AG04450 (cell line): ENCODE results near the gene OTOR. TPM values are rescaled to one million over a fixed set of nuclear protein-coding genes. Genes with fewer than 3 reads are reported as not detected.
A peak's percentile ranks its signal among the peaks of the same experiment; 100 is the strongest.

Experiments used
- CTCF ChIA-PET: fragments of 300-600, 350-600 bp; formaldehyde crosslinking; extraction: SDS; loops from one replicate; lab custom pipeline; 2022; ENCODE audit warnings: antibody characterized with exemption, inconsistent platforms; lab: Charles Lee
- POLR2A ChIA-PET: fragments of 350-600 bp; formaldehyde crosslinking; extraction: SDS; loops from one replicate; lab custom pipeline; 2021; ENCODE audit warnings: antibody characterized with exemption, inconsistent platforms; lab: Yijun Ruan, JAX
- DNase-seq: peaks from one replicate; pipeline ENCODE4 v3.0.0-alpha.2; 2011; ENCODE audit warnings: low read depth, low spot score
- H3K27ac ChIP-seq: one replicate; pipeline ENCODE4 v1.5.1; 2012; ENCODE audit warnings: low read depth, low read length, control low read depth
- H3K27me3 ChIP-seq: one replicate; pipeline ENCODE4 v1.6.0; 2012; ENCODE audit warnings: low read length; ENCODE audit not compliant: control insufficient read depth, insufficient read depth
- H3K4me3 ChIP-seq: 2 replicates; pipeline ENCODE4 v1.5.1; 2011; ENCODE audit warnings: mild to moderate bottlenecking, low read depth, low read length, control low read depth
- H3K9me3 ChIP-seq: 2 replicates; pipeline ENCODE4 v1.5.1; 2012; ENCODE audit warnings: low read length; ENCODE audit not compliant: control insufficient read depth, insufficient read depth
- CTCF ChIP-seq: IDR thresholded peaks from 2 replicates; pipeline ENCODE4 v1.5.1; 2011; ENCODE audit warnings: low read depth, low read length, control low read depth, inconsistent platforms
- polyA plus RNA-seq: library from polyadenylated mRNA; depleted of rRNA; stranded (reverse); fragments of >200 nt; gene quantifications from 2 replicates; pipeline ENCODE4 v1.2.3, GENCODE V29; 2011

The OTOR gene
- polyA plus RNA-seq, 1 experiment: not detected

- Histone ChIP-seq H3K27me3 (peaks cover 8% of the 10 kb centered on the region), H3K4me3 (no peak overlapping the region), H3K27ac (no peak overlapping the region), H3K9me3 (no peaks in the 10 kb centered on the region)
- ChIA-PET POLR2A (no interaction called here), CTCF (no interaction called here)
- TF ChIP-seq CTCF: no peak
- no peak for DNase-seq
These were observed 3.0 kb upstream of the OTOR start for GRCh38 chr20:16745204-16745603.

GRCh38 chr20:16747291-16747811, 807 bp upstream of the OTOR start:
- no peak overlapping the region for H3K4me3 ChIP-seq
- no peak for TF ChIP-seq CTCF
- H3K27me3 ChIP-seq: peaks cover 10% of the 10 kb centered on the region
- H3K9me3 ChIP-seq: no peaks in the 10 kb centered on the region
- no peak for DNase-seq
- ChIA-PET POLR2A (no interaction called here), CTCF (no interaction called here)
- no peak overlapping the region for H3K27ac ChIP-seq

GRCh38 chr20:16749573-16749972, 1.4 kb downstream of the OTOR start:
- no peak for DNase-seq
- peak; percentile 28 for TF ChIP-seq CTCF
- Histone ChIP-seq H3K9me3 (no peaks in the 10 kb centered on the region), H3K27me3 (peaks cover 10% of the 10 kb centered on the region), H3K27ac (no peak overlapping the region), H3K4me3 (no peak overlapping the region)
- POLR2A ChIA-PET: no interaction called here
- CTCF ChIA-PET: interaction anchor here (3.1 kb wide), 1 partner anchor 12 kb away, joined by 16 read pairs; no protein-coding TSS in a partner anchor

- no peaks in the 10 kb centered on the region; the same call in 1 of the 2 replicates for H3K9me3 ChIP-seq
- no peak overlapping the region for H3K27ac ChIP-seq
- ChIA-PET POLR2A (no interaction called here), CTCF (interaction anchor here (2.1 kb wide), 1 partner anchor 10 kb away, joined by 16 read pairs; no protein-coding TSS in a partner anchor)
- H3K4me3 ChIP-seq: no peak overlapping the region
- no peak for DNase-seq
- TF ChIP-seq CTCF: no peak
- peaks cover 10% of the 10 kb centered on the region for H3K27me3 ChIP-seq
These were observed 3.9 kb downstream of the OTOR start for GRCh38 chr20:16752082-16752481.

- POLR2A ChIA-PET: no interaction called here
- DNase-seq: no peak
- H3K27me3 ChIP-seq: peaks cover 9% of the 10 kb centered on the region
- H3K9me3 ChIP-seq: no peaks in the 10 kb centered on the region; the same call in 1 of the 2 replicates
- CTCF ChIA-PET: interaction anchor here (2.1 kb wide), 1 partner anchor 9 kb away, joined by 16 read pairs; no protein-coding TSS in a partner anchor
- TF ChIP-seq CTCF: no peak
- no peak overlapping the region for H3K27ac ChIP-seq
- H3K4me3 ChIP-seq: no peak overlapping the region
These were observed 4.7 kb downstream of the OTOR start for GRCh38 chr20:16752901-16753300.
